RWPE2 (cell line): ENCODE measurements around the gene PNLIPRP1.

Source experiments
- ATAC-seq: fragments of 200-7000 bp; cut with Tn5 transposase; 3 replicates; pipeline ENCODE4 v1.9.1; 2021; ENCODE audit warnings: low read depth
- DNase-seq: peaks from one replicate; pipeline ENCODE4 v3.0.0-alpha.2; 2020; ENCODE audit warnings: low spot score
- H3K27ac ChIP-seq: fragments of 450-650 bp; 2 replicates; pipeline ENCODE4 v1.5.1; 2017; ENCODE audit warnings: mild to moderate bottlenecking; ENCODE audit not compliant: poor library complexity, severe bottlenecking
- H3K27me3 ChIP-seq: fragments of 250-450 bp; sonication (Bioruptor Pico); 2 replicates; pipeline ENCODE4 v1.5.1; 2021; ENCODE audit warnings: mild to moderate bottlenecking, moderate library complexity; ENCODE audit not compliant: insufficient read depth, poor library complexity, severe bottlenecking
- H3K36me3 ChIP-seq: fragments of 250-450 bp; sonication (Bioruptor Pico); 2 replicates; pipeline ENCODE4 v1.5.1; 2020; ENCODE audit warnings: low read depth, mild to moderate bottlenecking, moderate library complexity
- H3K4me1 ChIP-seq: fragments of 250-450 bp; sonication (Bioruptor Pico); 2 replicates; pipeline ENCODE4 v1.5.1; 2021; ENCODE audit warnings: mild to moderate bottlenecking, moderate library complexity; ENCODE audit not compliant: insufficient read depth, poor library complexity, severe bottlenecking
- H3K4me3 ChIP-seq: fragments of 250-450 bp; sonication (Bioruptor Pico); 2 replicates; pipeline ENCODE4 v1.5.1; 2021; ENCODE audit warnings: mild to moderate bottlenecking, moderate library complexity; ENCODE audit not compliant: severe bottlenecking
- H3K9me3 ChIP-seq: fragments of 250-450 bp; sonication (Bioruptor Pico); 2 replicates; pipeline ENCODE4 v1.5.1; 2021; ENCODE audit warnings: mild to moderate bottlenecking, moderate library complexity; ENCODE audit not compliant: severe bottlenecking
- CTCF ChIP-seq: fragments of 450-650 bp; IDR thresholded peaks from one replicate; pipeline ENCODE4 v1.5.1; 2017; ENCODE audit warnings: mild to moderate bottlenecking, moderate library complexity; ENCODE audit not compliant: poor library complexity, severe bottlenecking

Gene PNLIPRP1

GRCh38 chr10:116612107-116612769 lies 21.5 kb downstream of the PNLIPRP1 start:
- no peak for DNase-seq
- Histone ChIP-seq H3K9me3 (no peaks in the 10 kb centered on the region), H3K4me3 (no peak overlapping the region), H3K36me3 (no peaks in the 10 kb centered on the region), H3K27ac (no peak overlapping the region), H3K27me3 (no peaks in the 10 kb centered on the region), H3K4me1 (no peaks in the 10 kb centered on the region)
- no peak for ATAC-seq
- TF ChIP-seq CTCF: no peak

- H3K36me3 ChIP-seq: no peaks in the 10 kb centered on the region
- ATAC-seq: no peak
Measured at GRCh38 chr10:116613471-116613870, 22.7 kb downstream of the PNLIPRP1 start.

GRCh38 chr10:116614796-116615195 lies 24.0 kb downstream of the PNLIPRP1 start:
- no peak for TF ChIP-seq CTCF
- H3K27me3 ChIP-seq: no peaks in the 10 kb centered on the region
- no peak for DNase-seq

More at GRCh38 chr10:116613471-116613870, 22.7 kb downstream of the PNLIPRP1 start:
- no peak for TF ChIP-seq CTCF
- no peak for DNase-seq
- Histone ChIP-seq H3K4me3 (no peak overlapping the region), H3K9me3 (no peaks in the 10 kb centered on the region), H3K27me3 (no peaks in the 10 kb centered on the region), H3K27ac (no peak overlapping the region), H3K4me1 (no peaks in the 10 kb centered on the region)

GRCh38 chr10:116615199-116615776 lies 24.5 kb downstream of the PNLIPRP1 start:
- ATAC-seq: no peak
- Histone ChIP-seq H3K4me1 (no peaks in the 10 kb centered on the region), H3K36me3 (no peaks in the 10 kb centered on the region), H3K27me3 (no peaks in the 10 kb centered on the region), H3K27ac (no peak overlapping the region), H3K4me3 (no peak overlapping the region), H3K9me3 (no peaks in the 10 kb centered on the region)
- no peak for DNase-seq
- no peak for TF ChIP-seq CTCF

More at GRCh38 chr10:116614796-116615195, 24.0 kb downstream of the PNLIPRP1 start:
- Histone ChIP-seq H3K27ac (no peak overlapping the region), H3K36me3 (no peaks in the 10 kb centered on the region), H3K9me3 (no peaks in the 10 kb centered on the region), H3K4me3 (no peak overlapping the region), H3K4me1 (no peaks in the 10 kb centered on the region)
- no peak for ATAC-seq
